ENCODE data around the gene WWP2.
"Not testable (repeated sequence)": the region's sequence is repeated elsewhere in the genome, so short reads cannot be mapped to it uniquely, and the experiment has no call there.

Gene WWP2

GRCh38 chr16:69940676-69941075 is 178.5 kb downstream of the WWP2 start:
- DNase-seq (ENCODE audit: low read depth in 1 of 2, low spot score in 1 of 2) = no peak

DNA sequence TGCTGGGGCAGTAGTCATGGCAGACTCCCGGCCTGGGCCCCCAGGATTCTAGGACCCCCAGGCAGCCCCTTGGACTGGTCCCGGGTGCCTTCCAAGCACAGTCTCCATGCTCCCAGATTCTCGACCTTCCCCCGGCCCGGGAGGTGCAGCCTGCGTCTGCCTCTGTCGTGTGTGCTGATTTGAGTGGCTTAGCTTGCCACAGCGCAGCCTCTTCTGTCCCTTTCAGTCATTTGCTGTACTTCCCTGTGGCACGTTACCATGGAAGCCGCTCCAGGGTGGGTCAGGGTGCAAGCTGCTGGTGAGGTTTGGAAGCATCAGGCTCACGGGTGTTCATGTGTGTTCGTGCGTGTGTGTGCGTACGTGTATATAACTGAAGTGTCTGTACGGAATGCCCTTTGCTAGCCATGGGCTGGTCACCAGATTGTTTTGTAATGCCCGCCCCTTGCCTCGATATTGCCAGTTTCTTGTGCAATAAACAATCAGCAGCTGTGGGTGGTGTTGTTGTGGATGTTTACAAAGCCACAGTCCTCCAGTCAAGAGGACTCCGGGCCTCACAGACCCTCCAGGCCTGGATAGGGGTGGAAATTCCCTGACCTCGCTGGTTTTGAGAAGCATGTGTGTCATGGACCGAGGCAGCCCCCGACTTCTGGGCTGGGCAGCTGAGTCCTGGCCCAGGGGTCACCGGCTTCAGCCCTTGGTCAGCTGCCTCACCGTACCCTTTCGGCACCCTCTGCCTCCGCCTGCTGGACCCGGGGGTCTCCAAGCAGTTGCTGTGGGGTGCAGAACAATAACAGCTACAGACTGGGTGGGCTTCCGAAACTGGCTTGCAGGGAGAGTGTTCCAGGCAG is 179.3 kb downstream of the WWP2 start:
- DNase-seq (ENCODE audit: low read depth in 1 of 2, low spot score in 1 of 2) = no peak

- DNase-seq (ENCODE audit: low read depth in 1 of 2, low spot score in 1 of 2) = no peak
Measured at GRCh38 chr16:69942099-69942491, 180.0 kb downstream of the WWP2 start.

DNA sequence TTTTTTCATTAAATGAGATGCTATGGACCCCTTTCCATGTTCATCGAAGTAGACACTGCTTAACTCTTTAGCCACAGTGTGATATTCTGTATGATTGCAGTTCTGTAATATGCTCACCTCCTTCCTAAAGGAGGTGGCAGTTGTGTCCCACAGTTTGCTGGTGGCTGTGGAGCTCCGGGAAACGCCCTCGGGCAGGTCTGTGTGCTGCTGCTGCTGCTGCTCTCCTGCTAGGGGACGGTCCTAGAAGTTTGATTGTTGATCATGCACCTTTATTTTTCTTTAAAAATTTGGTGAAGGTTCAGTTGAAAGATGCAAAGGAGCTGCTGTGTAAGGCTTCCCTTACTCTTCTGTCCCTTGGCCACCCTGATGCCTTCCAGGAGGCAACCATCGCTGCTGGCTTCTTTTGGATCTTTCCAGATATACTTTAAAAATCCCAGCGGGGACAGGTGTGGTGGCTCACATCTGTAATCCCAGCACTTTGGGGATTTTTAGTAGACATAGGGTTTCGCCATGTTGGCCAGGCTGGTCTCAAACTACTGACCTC is 180.6 kb downstream of the WWP2 start:
- DNase-seq (ENCODE audit: low read depth in 1 of 2, low spot score in 1 of 2) = no peak

DNA sequence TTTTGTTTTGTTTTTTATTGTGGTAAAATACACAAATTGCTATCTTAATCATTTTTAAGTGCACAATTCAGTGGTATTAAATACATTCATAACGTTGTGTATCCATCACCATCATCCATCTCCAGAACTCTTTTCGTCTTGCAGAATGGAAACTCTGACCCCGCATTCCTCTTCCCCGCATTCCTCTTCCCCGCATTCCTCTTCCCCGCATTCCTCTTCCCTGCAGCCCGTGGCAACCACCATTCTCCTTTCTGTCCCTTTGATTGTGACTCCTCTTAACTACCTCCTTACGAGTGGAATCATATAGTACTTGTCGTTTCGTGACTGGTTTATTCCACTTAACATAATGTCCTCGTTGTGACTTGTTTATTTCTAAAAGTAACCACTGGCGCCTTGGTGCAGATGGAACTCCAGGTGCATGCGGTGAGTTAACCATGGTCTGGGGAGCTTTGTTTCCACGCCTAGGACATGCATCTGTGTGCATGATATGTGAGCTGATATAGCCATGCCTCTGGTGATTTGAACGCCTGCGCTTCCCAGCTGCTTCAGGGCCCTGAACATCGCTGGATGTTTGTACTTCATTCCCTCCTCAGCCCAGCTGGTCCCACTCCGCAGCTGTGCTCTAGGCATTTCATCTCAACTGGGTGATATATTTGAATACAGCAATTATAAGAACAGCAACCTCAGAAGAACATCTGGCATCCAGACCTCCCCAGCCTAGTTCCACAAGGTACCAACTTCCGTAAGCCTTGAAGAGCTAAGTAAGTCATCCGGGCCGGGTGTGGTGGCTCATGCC is 181.3 kb downstream of the WWP2 start:
- DNase-seq (ENCODE audit: low read depth in 1 of 2, low spot score in 1 of 2) = not testable (repeated sequence)

- DNase-seq (ENCODE audit: low read depth in 1 of 2, low spot score in 1 of 2) = not testable (repeated sequence)
Measured at GRCh38 chr16:69950411-69950810, 188.3 kb downstream of the WWP2 start.

DNA sequence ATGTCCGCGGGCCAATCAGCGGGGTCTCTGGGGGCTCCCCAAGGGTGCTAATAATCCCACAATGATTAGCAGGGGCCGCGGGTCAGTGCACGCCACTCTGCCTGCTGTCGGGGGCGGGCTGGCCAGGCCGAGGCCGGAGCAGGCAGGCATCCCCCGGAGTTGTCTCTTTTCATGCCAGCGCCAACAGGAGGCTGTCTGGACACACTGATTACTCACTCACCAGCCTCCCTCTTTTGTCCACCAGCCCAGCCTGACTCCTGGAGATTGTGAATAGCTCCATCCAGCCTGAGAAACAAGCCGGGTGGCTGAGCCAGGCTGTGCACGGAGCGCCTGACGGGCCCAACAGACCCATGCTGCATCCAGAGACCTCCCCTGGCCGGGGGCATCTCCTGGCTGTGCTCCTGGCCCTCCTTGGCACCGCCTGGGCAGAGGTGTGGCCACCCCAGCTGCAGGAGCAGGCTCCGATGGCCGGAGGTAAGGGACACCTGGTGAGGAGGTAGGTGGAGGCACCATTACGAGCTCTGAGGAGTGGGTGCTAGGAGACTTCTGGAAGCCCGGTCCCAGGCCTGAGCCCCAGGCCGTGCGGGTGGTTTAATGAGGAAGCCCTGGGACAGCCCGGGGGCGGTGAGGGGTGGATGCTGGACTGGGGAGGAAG is 189.0 kb downstream of the WWP2 start, which contains the start of gene CLEC18A:
Gene CLEC18A (plus strand): TSS at position 318 of the 655 bp plus-strand sequence. CDS start 33 bp downstream, at position 351.
- not testable (repeated sequence) for DNase-seq (ENCODE audit: low read depth in 1 of 2, low spot score in 1 of 2)

- DNase-seq (ENCODE audit: low read depth in 1 of 2, low spot score in 1 of 2) = not testable (repeated sequence)
Measured at GRCh38 chr16:69951672-69952031, 189.5 kb downstream of the WWP2 start.

GRCh38 chr16:69952116-69952515 is 190.0 kb downstream of the WWP2 start:
- DNase-seq (ENCODE audit: low read depth in 1 of 2, low spot score in 1 of 2) = not testable (repeated sequence)

GRCh38 chr16:69952572-69953355 is 190.6 kb downstream of the WWP2 start:
- not testable (repeated sequence) for DNase-seq (ENCODE audit: low read depth in 1 of 2, low spot score in 1 of 2)

- DNase-seq (ENCODE audit: low read depth in 1 of 2, low spot score in 1 of 2) = not testable (repeated sequence)
Measured at GRCh38 chr16:69954241-69954640, 192.1 kb downstream of the WWP2 start.

DNA sequence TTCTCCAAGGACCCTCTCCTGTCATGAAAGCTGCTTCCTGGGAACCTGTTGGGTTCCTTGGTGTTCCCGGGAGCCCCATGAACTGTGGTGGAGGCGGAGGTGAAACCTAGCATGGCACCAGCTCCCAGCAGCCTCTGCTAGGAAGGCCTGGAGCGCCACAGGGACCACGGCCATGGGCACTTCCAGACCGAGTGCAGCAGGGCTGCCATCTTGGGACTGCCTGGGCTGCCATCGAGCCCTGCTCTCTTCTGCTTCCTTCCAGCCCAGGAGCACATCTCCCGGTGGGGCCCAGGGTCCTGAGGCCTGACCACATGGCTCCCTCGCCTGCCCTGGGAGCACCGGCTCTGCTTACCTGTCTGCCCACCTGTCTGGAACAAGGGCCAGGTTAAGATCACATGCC is 201.2 kb downstream of the WWP2 start:
- DNase-seq (ENCODE audit: low read depth in 1 of 2, low spot score in 1 of 2) = not testable (repeated sequence)

DNA sequence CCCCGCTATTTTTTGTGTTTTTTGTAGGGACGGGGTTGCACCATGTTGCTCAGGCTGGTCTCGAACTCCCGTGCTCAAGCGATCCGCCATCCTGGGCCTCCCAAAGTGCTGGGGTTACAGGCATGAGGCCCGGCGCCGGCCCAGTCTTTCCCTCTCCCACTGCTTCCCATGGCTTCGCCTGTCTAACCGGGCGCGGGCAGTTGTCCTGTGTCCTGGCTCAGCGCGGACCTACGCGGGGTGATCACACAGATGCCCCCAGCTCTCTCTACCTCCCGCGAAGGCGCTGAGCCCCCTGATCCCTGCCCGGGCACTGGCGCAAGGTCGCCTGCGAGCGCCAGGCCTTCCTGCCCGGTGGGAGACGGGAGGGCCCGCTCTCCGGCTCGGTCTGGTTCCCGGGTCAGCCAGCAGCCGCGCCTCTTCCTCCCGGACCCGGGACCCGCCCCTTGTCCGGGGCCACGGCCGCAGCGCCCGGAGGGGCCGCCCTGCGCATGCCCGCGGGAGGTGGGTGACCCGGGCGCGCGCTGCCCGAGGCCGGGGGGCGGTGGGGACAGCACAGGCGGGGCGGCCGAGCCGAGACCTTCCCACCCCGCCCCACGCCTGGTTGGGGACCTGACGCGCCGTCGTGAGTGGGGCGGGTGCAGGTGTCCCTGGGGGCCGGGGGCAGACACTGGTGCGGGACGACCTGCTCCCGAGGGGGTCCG is 203.0 kb downstream of the WWP2 start:
- DNase-seq (ENCODE audit: low read depth in 1 of 2, low spot score in 1 of 2) = not testable (repeated sequence)

DNA sequence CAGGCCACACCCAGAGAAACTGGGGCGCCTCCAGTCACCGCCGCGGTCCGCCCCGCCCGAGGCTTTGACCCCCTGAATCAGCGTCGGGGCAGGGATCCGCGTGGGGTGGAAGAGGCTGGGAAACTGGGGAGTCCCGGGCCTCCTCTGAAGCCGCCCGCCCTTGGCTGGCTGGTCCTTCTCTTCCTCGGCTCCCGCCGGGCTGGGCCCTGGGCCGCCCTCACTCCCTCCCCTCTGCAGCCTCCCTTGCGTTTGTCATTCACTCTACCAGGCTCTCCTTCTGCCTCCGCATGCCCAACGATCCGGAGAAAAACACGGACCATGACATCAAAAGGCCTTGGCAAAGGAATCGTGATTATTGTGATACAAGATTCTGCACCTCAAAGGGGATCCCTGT is 203.5 kb downstream of the WWP2 start:
- not testable (repeated sequence) for DNase-seq (ENCODE audit: low read depth in 1 of 2, low spot score in 1 of 2)

DNA sequence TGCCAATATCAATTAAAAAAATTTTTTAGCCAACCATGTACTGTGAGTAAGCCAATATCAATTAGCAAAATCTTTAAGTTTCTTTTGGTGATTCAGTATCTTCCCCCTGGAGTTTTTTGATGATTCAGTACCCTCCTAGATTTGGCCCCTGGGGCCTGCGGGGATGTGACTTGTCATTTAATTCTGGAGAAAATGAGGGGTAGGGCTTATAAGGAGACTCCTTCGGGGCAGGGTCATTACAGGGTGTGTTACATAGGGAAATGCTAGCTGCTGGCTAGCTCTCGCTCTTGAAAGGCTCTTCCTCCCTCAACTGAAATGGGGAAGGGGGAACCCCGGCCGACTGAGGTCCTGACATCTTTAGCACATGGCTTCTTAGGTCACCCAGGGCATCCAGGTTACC is 205.6 kb downstream of the WWP2 start:
- DNase-seq (ENCODE audit: low read depth in 1 of 2, low spot score in 1 of 2) = not testable (repeated sequence)

DNA sequence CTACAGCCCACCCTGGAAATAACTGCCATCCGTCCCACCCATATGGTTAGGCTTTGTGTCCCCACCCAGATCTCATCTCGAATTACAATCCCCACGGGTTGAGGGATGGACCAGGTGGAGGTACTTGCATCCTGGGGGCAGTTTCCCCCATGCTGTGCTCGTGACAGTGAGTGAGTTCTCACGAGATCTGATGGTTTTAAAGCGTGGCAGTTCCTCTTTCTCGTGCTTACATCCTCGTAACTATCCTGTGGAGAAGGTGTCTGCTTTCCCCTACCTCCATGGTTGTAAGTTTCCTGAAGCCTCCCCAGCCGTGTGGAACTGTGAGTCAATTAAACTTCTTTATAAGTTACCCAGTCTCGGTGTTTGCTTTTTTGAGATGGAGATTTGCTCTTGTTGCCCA is 206.0 kb downstream of the WWP2 start:
- not testable (repeated sequence) for DNase-seq (ENCODE audit: low read depth in 1 of 2, low spot score in 1 of 2)

GRCh38 chr16:69969657-69970056 is 207.5 kb downstream of the WWP2 start:
- not testable (repeated sequence) for DNase-seq (ENCODE audit: low read depth in 1 of 2, low spot score in 1 of 2)

DNA sequence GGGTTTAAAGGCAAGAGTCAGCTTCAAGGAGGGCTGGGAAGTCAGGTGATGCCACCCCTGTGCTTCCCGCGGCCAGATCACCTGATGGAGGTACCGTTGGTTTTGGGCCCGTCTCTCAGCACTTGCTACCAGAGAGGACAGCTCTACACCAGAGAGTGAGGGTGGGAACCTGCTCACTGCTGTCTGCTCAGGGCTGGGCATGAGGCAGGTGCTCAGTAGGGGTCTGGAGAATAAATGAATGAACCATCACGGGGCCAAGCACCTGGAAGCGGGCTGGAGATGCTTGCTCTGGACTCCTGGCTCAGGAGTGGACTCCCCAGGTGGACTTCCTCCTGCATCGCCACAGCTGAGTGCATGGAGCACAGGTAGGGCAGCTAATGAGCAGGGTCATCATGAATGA is 210.0 kb downstream of the WWP2 start:
- not testable (repeated sequence) for DNase-seq (ENCODE audit: low read depth in 1 of 2, low spot score in 1 of 2)

- DNase-seq (ENCODE audit: low read depth in 1 of 2, low spot score in 1 of 2) = not testable (repeated sequence)
Measured at GRCh38 chr16:69972935-69973334, 210.8 kb downstream of the WWP2 start.

DNA sequence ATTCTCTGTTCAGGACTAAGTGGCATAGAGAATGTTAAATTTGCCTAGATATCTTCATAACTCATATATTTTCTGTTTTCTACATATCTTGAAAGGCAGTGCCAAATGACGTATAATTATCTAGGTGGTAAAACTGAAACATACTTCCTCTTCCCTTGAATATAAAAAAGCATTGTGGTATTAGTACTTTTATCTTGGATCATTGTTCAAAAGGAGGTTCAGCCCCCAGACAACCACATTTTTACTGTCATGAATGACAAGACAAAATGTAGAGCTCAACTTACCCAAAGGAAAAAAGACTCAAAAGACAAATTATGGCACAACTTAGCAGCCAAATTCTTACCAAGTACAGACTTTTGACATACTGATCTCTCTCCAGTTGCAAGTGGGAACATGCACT is 223.1 kb downstream of the WWP2 start:
- not testable (repeated sequence) for DNase-seq (ENCODE audit: low read depth in 1 of 2, low spot score in 1 of 2)

Data from activated CD4-positive, alpha-beta T cell treated with anti-CD3 and anti-CD28 coated beads, Interleukin-2, amount 50 U/mL, for 24 hours (primary cell).